Prostate gland (tissue), 2 donors: Measurements from ENCODE around the gene TMEM184A.

ENCODE experiments used
- CTCF ChIP-seq, 4 experiments: fragments of 200-600 bp in 2 of 4; fragments of 450-650 bp in 2 of 4; sonication (generic) in 2 of 4; IDR thresholded peaks; 1 replicate in 3 of 4; 2 replicates in 1 of 4; pipeline ENCODE4 v1.5.1; 2016 to 2019; ENCODE audit warnings: antibody characterized with exemption in 4 of 4, mild to moderate bottlenecking in 2 of 4, moderate library complexity in 2 of 4
- POLR2A ChIP-seq: fragments of 450-650 bp; IDR thresholded peaks from one replicate; pipeline ENCODE4 v1.6.1; 2016; ENCODE audit warnings: antibody characterized with exemption, mild to moderate bottlenecking
- POLR2AphosphoS5 ChIP-seq: sonication (generic); formaldehyde crosslinking; IDR thresholded peaks from one replicate; pipeline ENCODE4 v1.6.1; 2017; ENCODE audit warnings: antibody characterized with exemption

GRCh38 chr7:1493129-1493528 is 62.9 kb downstream of the TMEM184A start:
- TF ChIP-seq CTCF (IDR thresholded peaks at IDR 0.05): no peak
- no peak for TF ChIP-seq POLR2A
- TF ChIP-seq POLR2AphosphoS5: no peak
